Ishikawa (cell line): ENCODE measurements around the gene ZNF618.

Source experiments
- MAX ChIP-seq: IDR thresholded peaks from 2 replicates; pipeline ENCODE4 v1.6.1; 2012
- REST ChIP-seq: IDR thresholded peaks from 2 replicates; pipeline ENCODE4 v1.6.1; 2012; ENCODE audit warnings: low read depth, mild to moderate bottlenecking
- TAF1 ChIP-seq: IDR thresholded peaks from 2 replicates; pipeline ENCODE4 v1.6.1; 2012; ENCODE audit warnings: low read depth, mild to moderate bottlenecking

DNA sequence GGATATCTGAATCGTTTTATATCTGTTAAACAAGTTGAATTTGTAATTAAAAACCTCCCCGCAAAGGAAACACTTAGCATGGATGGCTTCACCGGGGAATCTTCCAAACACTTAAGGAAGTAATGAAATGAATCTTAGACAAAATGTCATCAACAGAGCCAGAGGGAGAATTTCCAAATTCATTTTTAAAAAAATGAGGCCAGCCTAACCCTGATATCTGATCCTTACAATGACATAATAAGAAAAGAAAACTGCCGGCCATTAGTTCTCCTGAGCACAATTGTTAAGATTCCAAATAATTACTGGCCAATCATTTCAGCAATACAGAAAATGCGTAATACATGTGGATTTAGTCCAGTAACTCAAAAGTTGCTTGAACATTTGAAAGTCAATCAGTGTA, 229.1 kb downstream of the ZNF618 start:
- no peak for TF ChIP-seq REST
- no peak for TF ChIP-seq TAF1
- no peak for TF ChIP-seq MAX
